ENCODE measurements around the gene GAREM1. TPM values are rescaled to one million over a fixed set of nuclear protein-coding genes. Genes with fewer than 3 reads are reported as not detected.

The GAREM1 gene
- total RNA-seq, 1 experiment from 2014 or later, result 11.1 TPM

DNA sequence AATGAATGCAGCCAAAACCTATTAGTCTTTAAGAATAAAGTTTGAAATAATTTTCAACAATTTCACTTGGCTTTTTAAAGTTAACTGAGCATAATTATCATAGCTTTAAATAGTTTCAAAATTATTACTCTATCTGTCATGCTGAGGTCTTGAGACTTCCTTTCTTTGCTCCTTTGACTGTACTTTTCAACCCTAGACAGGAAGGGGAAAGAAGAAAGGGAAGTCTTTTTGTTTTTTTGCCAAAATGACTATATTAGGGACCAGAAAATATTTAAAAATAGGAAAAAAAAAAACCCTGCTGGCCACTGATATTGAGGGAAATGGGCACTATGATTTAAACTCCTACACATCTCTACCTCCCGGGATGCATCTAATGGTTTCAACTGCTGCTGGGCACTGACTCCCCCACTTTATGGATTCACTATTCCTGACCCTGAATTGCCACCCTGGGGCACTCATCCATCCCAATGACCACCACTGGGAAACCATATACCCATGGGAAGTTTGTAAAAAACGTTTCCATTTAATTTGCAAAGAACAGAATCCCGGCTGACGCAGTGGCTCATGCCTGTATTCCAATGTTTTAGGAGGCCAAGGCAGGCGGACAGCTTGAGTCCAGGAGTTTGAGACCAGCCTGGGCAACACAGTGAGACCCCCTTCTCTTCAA is 50.5 kb downstream of the GAREM1 start:
- no peak overlapping the region for H3K4me3 ChIP-seq (replicated peaks in 1 of 2; ENCODE audit: low read depth in 1 of 2, low read length in 2 of 2)
- H3K9ac ChIP-seq (ENCODE audit: low read length), result no peak overlapping the region
- no peak overlapping the region for H3K4me2 ChIP-seq (ENCODE audit: low read length)
- H3K36me3 ChIP-seq (ENCODE audit: control insufficient read depth in 1 of 2, insufficient read depth in 2 of 2, low read length in 2 of 2), result no peaks in the 10 kb centered on the region
- DNase-seq (ENCODE audit: low read depth, low spot score) (no peak), ATAC-seq (no peak)
- intact Hi-C loops (cut with micrococcal nuclease), result no loop called here
- ChIA-PET POLR2A (no interaction called here), CTCF (no interaction called here), RAD21 (ENCODE audit: low non-redundant PET in 1 of 2, low total read pairs in 2 of 2, uncharacterized antibody in 2 of 2, unreplicated experiment in 2 of 2) (no interaction called here)
- H3K4me1 ChIP-seq (ENCODE audit: control insufficient read depth in 1 of 2, insufficient read depth in 2 of 2, low read length in 2 of 2), result no peaks in the 10 kb centered on the region
- no peaks in the 10 kb centered on the region for H3K9me3 ChIP-seq (ENCODE audit: control insufficient read depth in 1 of 2, insufficient read depth in 1 of 2, low read depth in 1 of 2, low read length in 2 of 2)
- no peaks in the 10 kb centered on the region for H3K27me3 ChIP-seq (ENCODE audit: insufficient read depth, low read length)
- no peaks in the 10 kb centered on the region for H3K79me2 ChIP-seq (ENCODE audit: insufficient read depth, low read length)
- no peak overlapping the region for H2AFZ ChIP-seq (ENCODE audit: low read depth, low read length, poor library complexity, severe bottlenecking)
- no peak for TF ChIP-seq ATF3 (IDR thresholded peaks at IDR 0.05)
- no peak for TF ChIP-seq ZNF274 (IDR thresholded peaks at IDR 0.05; ENCODE audit: low read depth, low read length)
- TF ChIP-seq JUND (IDR thresholded peaks at IDR 0.05), result no peak
- TF ChIP-seq CTCF (IDR thresholded peaks at IDR 0.05 in 2 of 3, conservative IDR thresholded peaks at IDR 0.05 in 1 of 3; ENCODE audit: borderline replicate concordance in 1 of 3, insufficient read depth in 1 of 3, low read depth in 2 of 3, low read length in 2 of 3), result no peak
- TF ChIP-seq EZH2 (IDR thresholded peaks at IDR 0.05), result no peak
- no peak for TF ChIP-seq RAD21 (IDR thresholded peaks at IDR 0.05; ENCODE audit: low read depth)
- no peak for TF ChIP-seq TCF7L2 (IDR thresholded peaks at IDR 0.05; ENCODE audit: borderline replicate concordance, extremely low read depth, insufficient read depth, insufficient read length)
- no peak for TF ChIP-seq POLR2A (IDR thresholded peaks at IDR 0.05; ENCODE audit: borderline replicate concordance, extremely low read depth, insufficient read depth, insufficient read length)
- no peak for TF ChIP-seq EGR1 (IDR thresholded peaks at IDR 0.05; ENCODE audit: low read depth)
- TF ChIP-seq CBX3 (IDR thresholded peaks at IDR 0.05; ENCODE audit: low read depth), result no peak
- TF ChIP-seq, protein P1, sequence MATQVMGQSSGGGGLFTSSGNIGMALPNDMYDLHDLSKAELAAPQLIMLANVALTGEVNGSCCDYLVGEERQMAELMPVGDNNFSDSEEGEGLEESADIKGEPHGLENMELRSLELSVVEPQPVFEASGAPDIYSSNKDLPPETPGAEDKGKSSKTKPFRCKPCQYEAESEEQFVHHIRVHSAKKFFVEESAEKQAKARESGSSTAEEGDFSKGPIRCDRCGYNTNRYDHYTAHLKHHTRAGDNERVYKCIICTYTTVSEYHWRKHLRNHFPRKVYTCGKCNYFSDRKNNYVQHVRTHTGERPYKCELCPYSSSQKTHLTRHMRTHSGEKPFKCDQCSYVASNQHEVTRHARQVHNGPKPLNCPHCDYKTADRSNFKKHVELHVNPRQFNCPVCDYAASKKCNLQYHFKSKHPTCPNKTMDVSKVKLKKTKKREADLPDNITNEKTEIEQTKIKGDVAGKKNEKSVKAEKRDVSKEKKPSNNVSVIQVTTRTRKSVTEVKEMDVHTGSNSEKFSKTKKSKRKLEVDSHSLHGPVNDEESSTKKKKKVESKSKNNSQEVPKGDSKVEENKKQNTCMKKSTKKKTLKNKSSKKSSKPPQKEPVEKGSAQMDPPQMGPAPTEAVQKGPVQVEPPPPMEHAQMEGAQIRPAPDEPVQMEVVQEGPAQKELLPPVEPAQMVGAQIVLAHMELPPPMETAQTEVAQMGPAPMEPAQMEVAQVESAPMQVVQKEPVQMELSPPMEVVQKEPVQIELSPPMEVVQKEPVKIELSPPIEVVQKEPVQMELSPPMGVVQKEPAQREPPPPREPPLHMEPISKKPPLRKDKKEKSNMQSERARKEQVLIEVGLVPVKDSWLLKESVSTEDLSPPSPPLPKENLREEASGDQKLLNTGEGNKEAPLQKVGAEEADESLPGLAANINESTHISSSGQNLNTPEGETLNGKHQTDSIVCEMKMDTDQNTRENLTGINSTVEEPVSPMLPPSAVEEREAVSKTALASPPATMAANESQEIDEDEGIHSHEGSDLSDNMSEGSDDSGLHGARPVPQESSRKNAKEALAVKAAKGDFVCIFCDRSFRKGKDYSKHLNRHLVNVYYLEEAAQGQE (IDR thresholded peaks at IDR 0.05; ENCODE audit: low read depth), result no peak
- no peak for TF ChIP-seq FOSL1 (IDR thresholded peaks at IDR 0.05; ENCODE audit: low read depth)
- TF ChIP-seq EZH2phosphoT487 (IDR thresholded peaks at IDR 0.05; ENCODE audit: borderline replicate concordance), result no peak
- no peak for TF ChIP-seq MAX (IDR thresholded peaks at IDR 0.05)
- no TSS peak for BruUV-seq (replicated peaks)
- no peak overlapping the region for H3K27ac ChIP-seq (ENCODE audit: low read depth, low read length)
- no peaks in the 10 kb centered on the region for H3K9me2 ChIP-seq (ENCODE audit: insufficient read depth)
- H4K20me1 ChIP-seq (ENCODE audit: insufficient read depth), result no peaks in the 10 kb centered on the region

Data from HCT116 (cell line).